Adrenal gland (tissue), 12 donors: Measurements from ENCODE around the gene RNF212. TPM values are rescaled to one million over a fixed set of nuclear protein-coding genes. Genes with fewer than 3 reads are reported as not detected.

Source experiments
- DNase-seq, 7 donors: peaks; one replicate each; pipeline ENCODE4 v3.0.0-alpha.2; 2019 to 2020
- H3K27ac ChIP-seq, 5 donors: fragments of 200-600 bp; sonication (generic) in 4 of 5; 1 replicate in 3 of 5; 2 replicates in 2 of 5; pipeline versions ENCODE4 v1.5.1 to v1.8.0; 2016 to 2020; ENCODE audit warnings: mild to moderate bottlenecking in 1 of 5
- H3K27me3 ChIP-seq: fragments of 200-600 bp; 2 replicates; pipeline ENCODE4 v1.8.0; 2021
- H3K36me3 ChIP-seq, 2 donors: fragments of 200-600 bp; replicated peaks in 1 of 2; 1 replicate in 1 of 2; 2 replicates in 1 of 2; pipeline versions ENCODE4 v1.5.1 to v1.8.0; 2018 to 2022
- H3K4me1 ChIP-seq, 2 donors: fragments of 200-600 bp; replicated peaks in 1 of 2; 1 replicate in 1 of 2; 2 replicates in 1 of 2; pipeline versions ENCODE4 v1.5.1 to v1.8.0; 2018 to 2021
- H3K4me3 ChIP-seq, 4 donors: fragments of 200-600 bp; sonication (generic) in 3 of 4; one replicate each; pipeline ENCODE4 v1.5.1; 2016 to 2018
- H3K9me3 ChIP-seq, 3 donors: fragments of 200-600 bp; sonication (generic) in 1 of 3; replicated peaks in 1 of 3; 1 replicate in 2 of 3; 2 replicates in 1 of 3; pipeline versions ENCODE4 v1.5.1 to v1.8.0; 2016 to 2021
- POLR2A ChIP-seq, 2 donors: fragments of 450-650 bp; IDR thresholded peaks; one replicate each; pipeline ENCODE4 v1.6.1; 2017; ENCODE audit warnings: antibody characterized with exemption in 2 of 2, mild to moderate bottlenecking in 2 of 2, moderate library complexity in 1 of 2
- WGBS, 4 donors: extraction: QIAGEN DNeasy Blood & Tissue Kit in 2 of 4; methylation state at CpG; one replicate each; pipeline versions ENCODE4 v1.1.5 to v1.1.7; 2013 to 2017; 5-methylcytosine and 5-hydroxymethylcytosine counted together
- intact Hi-C, 2 donors: fragments of 100-400 bp; cut with DNase I; formaldehyde crosslinking; loops; one replicate each; pipeline versions ENCODE4 v1.14.1 to v1.15.0; 2022 to 2023
- polyA plus RNA-seq, 3 donors: library from polyadenylated mRNA; stranded (reverse); fragments of 200-250 nt in 2 of 3; fragments of 350-450 nt in 1 of 3; fragmentation: Illumina TruSeq in 1 of 3; extraction: RNeasy Lipid Tissue Mini Kit (QIAGEN cat#74804) in 1 of 3; gene quantifications; one replicate each; pipeline ENCODE4 v1.2.3, GENCODE V29; 2013 to 2014
- total RNA-seq, 9 donors: library from RNA; depleted of rRNA in 4 of 9; stranded (reverse); fragments of >200 nt in 4 of 9; fragments of 120-200 nt in 1 of 9; fragmentation: NEBNext Ultra II Directional in 1 of 9; extraction: Animal tissue kit (Norgen Biotek cat#: 25700) in 1 of 9; gene quantifications; one replicate each; pipeline versions ENCODE4 v1.1.0 to v1.2.4, GENCODE V29; 2013 to 2023
- TF ChIP-seq, protein P1 (sequence below), 6 experiments: fragments of 450-650 bp in 4 of 6; fragments of 200-600 bp in 2 of 6; sonication (generic) in 1 of 6; IDR thresholded peaks; 1 replicate in 5 of 6; 2 replicates in 1 of 6; pipeline versions ENCODE4 v1.5.1 to v1.8.0; 2016 to 2021; ENCODE audit warnings: antibody characterized with exemption in 6 of 6, mild to moderate bottlenecking in 2 of 6, moderate library complexity in 1 of 6
- donor health status: healthy with polysubstance abuse.
- donor health status: Bipolar disorder and iron deficiency.
- donor health status: DM: yes; HTN: yes; CAD: no.
- donor health status: DM: no; HTN: no; CAD: no.
- donor health status: DM: no; HTN: no; CAD: no.
- donor health status: DM: yes; HTN: yes; CAD: no.

RNF212 gene
- total and polyA plus RNA-seq, 12 donors = 1.3 to 9.5 (median 2.4) TPM; not detected in 1

DNA sequence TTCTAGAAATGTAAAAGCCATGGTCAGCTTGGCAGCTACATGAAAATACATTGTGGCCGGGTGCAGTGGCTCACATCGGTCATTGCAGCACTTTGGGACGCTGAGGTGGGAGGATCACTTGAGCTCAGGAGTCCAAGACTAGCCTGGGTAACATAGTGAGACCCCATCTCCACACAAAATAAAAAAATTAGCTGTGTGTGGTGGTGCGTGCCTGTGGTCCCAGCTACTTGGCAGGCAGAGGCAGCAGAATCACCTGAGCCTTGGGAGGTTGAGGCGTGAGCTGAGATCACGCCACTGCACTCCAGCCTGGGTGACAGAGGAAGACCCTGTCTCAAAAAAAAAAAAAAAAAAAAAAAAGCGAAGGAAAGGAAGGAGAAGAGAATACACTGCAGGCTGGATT lies 29.0 kb downstream of the RNF212 start:
- Histone ChIP-seq H3K27me3 (no peaks in the 10 kb centered on the region), H3K36me3 (no peaks in the 10 kb centered on the region), H3K27ac (no peak overlapping the region), H3K4me1 (peaks cover 0 to 3% of the 10 kb centered on the region in 2 donors), H3K9me3 (no peaks in the 10 kb centered on the region), H3K4me3 (no peak overlapping the region)
- TF ChIP-seq, protein P1, sequence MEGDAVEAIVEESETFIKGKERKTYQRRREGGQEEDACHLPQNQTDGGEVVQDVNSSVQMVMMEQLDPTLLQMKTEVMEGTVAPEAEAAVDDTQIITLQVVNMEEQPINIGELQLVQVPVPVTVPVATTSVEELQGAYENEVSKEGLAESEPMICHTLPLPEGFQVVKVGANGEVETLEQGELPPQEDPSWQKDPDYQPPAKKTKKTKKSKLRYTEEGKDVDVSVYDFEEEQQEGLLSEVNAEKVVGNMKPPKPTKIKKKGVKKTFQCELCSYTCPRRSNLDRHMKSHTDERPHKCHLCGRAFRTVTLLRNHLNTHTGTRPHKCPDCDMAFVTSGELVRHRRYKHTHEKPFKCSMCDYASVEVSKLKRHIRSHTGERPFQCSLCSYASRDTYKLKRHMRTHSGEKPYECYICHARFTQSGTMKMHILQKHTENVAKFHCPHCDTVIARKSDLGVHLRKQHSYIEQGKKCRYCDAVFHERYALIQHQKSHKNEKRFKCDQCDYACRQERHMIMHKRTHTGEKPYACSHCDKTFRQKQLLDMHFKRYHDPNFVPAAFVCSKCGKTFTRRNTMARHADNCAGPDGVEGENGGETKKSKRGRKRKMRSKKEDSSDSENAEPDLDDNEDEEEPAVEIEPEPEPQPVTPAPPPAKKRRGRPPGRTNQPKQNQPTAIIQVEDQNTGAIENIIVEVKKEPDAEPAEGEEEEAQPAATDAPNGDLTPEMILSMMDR (IDR thresholded peaks at IDR 0.05) = no peak
- no peak for TF ChIP-seq POLR2A (IDR thresholded peaks at IDR 0.05)
- intact Hi-C loops = no loop called here
- peak in 1 of 7 donors; percentile 11 for DNase-seq
- WGBS, 4 donors = 81 to 95% (median 88%) methylated on average over 6 to 7 of the region's 7 CpGs

DNA sequence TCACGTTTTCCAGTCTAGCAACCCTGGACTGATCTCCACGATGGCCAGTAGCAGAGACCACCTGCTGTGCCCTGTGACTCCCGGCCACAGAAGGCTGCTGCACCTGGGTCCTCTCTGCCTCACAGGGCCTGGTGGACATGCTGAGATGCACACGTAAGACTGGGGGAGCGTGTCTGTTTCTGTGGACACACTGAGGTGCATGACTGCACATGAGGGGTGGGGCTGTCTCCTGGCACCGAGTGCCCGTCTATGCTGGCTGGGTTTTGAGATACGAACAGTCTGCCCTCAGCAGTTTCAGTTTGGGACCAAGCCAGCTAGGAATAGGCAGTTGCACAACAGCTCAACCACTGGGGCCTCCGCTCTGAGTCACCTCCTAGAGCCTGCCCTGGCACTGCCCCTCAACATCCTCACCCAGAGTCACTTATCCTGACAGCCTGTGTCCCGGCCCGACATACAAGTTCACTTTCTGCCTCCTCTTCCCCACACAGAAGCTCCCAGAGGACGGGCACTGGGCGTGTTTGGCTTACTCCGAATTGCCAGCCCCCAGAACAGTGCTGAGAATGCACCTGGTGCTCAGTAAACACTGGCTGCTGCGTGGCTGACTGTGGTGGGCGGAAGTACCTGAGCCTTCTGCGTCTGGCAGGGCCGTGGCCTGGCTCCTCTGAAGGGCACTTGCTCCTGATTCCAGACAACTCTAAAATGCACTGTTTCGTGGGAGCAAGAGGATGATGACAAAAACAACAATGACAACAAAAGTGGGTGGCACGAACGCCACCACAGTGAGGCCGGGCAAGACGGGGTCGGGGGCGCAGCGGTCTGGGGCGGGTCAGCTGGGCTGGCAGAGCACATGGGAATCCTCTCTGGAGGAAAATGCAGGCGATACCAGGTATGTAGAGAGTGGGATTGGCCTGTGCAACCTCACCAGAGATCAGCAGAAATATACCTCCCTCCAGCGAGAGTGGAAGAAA lies 30.9 kb downstream of the RNF212 start:
- 60 to 67% (median 64%) methylated on average over 25 to 29 of the region's 29 CpGs for WGBS, 4 donors
- H3K27me3 ChIP-seq = no peaks in the 10 kb centered on the region
- intact Hi-C loops = no loop called here

DNA sequence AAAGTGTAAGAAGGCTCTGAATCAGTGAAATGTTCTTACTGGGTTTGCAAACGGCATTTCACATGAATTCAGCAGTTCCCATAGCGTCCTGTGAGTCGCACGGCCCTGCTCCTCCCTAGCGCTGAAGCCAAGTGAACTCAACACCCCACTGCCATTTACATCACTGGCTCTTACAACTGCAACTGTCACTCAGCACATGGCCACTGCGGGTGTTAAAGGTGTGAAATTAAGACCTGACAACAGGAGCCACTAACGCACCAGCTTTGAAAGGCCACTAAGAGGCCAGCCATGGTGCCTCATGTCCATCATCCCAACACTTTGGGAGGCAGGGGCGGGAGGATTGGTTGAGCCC lies 31.7 kb downstream of the RNF212 start:
- no peaks in the 10 kb centered on the region for H3K36me3 ChIP-seq
- 76 to 87% (median 81%) methylated on average over 8 of the region's 8 CpGs for WGBS, 4 donors
- intact Hi-C loops = no loop called here
- no peak overlapping the region for H3K4me3 ChIP-seq
- no peak overlapping the region for H3K27ac ChIP-seq
- DNase-seq = no peak
- H3K27me3 ChIP-seq = no peaks in the 10 kb centered on the region
- TF ChIP-seq, protein P1 (IDR thresholded peaks at IDR 0.05) = no peak
- TF ChIP-seq POLR2A (IDR thresholded peaks at IDR 0.05) = no peak
- no peaks in the 10 kb centered on the region for H3K9me3 ChIP-seq
- peaks cover 0 to 3% of the 10 kb centered on the region in 2 donors for H3K4me1 ChIP-seq

More for the DNA sequence above, 30.9 kb downstream of the RNF212 start:
- DNase-seq = peak; percentile 80 to 96 (median 95)
- H3K4me1 ChIP-seq = peaks cover 0 to 3% of the 10 kb centered on the region in 2 donors
- peak in 1 of 2 donors; percentile 10 for TF ChIP-seq POLR2A (IDR thresholded peaks at IDR 0.05)
- TF ChIP-seq, protein P1 (IDR thresholded peaks at IDR 0.05) = no peak
- no peaks in the 10 kb centered on the region for H3K36me3 ChIP-seq
- H3K9me3 ChIP-seq = no peaks in the 10 kb centered on the region
- no peak overlapping the region for H3K4me3 ChIP-seq
- peak overlapping the region in 1 of 5 donors; percentile 20 for H3K27ac ChIP-seq

DNA sequence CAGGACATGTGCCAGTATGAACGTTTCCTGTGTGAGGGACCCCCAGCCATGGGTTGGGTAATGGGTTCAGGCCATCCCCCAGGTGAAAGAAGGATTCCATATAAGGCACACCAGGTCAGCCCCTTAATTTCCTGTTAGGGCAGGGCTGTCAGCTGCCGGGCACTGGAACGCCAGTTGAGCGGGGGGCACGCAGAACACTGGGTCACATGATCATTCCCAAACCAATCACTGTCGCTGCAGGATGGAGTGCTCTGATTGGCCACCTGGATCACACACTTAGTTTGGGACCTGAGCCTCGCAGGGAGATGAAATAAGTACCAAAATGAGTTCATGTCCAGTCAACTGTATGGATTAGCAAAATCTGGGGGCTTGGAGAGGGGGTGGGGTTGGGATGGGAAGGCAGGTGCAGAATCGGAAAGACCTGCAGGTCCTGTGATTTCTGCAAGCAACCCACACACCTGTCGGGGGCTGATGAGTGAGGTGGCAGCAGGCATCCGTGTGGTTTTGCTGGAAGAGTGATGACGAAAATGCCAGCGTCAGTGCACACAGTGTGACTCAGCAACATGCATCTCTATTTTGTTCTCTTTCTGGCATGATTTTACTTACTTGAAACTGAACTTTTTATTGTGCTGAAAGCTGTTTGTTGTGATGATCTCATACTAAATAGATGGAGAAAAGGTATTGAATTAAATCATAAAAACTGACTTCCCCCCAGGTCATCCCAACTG lies 32.2 kb downstream of the RNF212 start:
- H3K4me1 ChIP-seq = peaks cover 0 to 3% of the 10 kb centered on the region in 2 donors
- WGBS, 4 donors = 58 to 71% (median 68%) methylated on average over 8 to 12 of the region's 12 CpGs
- no peak overlapping the region for H3K27ac ChIP-seq
- DNase-seq = no peak
- H3K27me3 ChIP-seq = no peaks in the 10 kb centered on the region
- H3K36me3 ChIP-seq = no peaks in the 10 kb centered on the region
- intact Hi-C loops = no loop called here
- H3K4me3 ChIP-seq = no peak overlapping the region
- no peak for TF ChIP-seq POLR2A (IDR thresholded peaks at IDR 0.05)
- TF ChIP-seq, protein P1 (IDR thresholded peaks at IDR 0.05) = no peak
- no peaks in the 10 kb centered on the region for H3K9me3 ChIP-seq
